Naive B cell (primary cell): ENCODE results near the gene NXPH4. TPM values are rescaled to one million over a fixed set of nuclear protein-coding genes. Genes with fewer than 3 reads are reported as not detected.

ENCODE experiments used
- ATAC-seq, 2 donors: fragments of 150-1000 bp; cut with Tn5 transposase; 2 replicates each; pipeline ENCODE4 v1.10.0; 2021; ENCODE audit warnings: low read depth in 2 of 2, mild to moderate bottlenecking in 2 of 2, moderate library complexity in 2 of 2
- DNase-seq: peaks from one replicate; pipeline ENCODE4 v3.0.0; 2022
- H3K27ac Mint-ChIP-seq, 6 donors: one replicate each; pipeline ENCODE4 v1.8.0; 2020 to 2022; ENCODE audit warnings: mild to moderate bottlenecking in 6 of 6, mixed read lengths in 6 of 6, moderate library complexity in 5 of 6, inconsistent platforms in 2 of 6
- H3K27me3 Mint-ChIP-seq, 3 donors: one replicate each; pipeline ENCODE4 v1.8.0; 2021 to 2022; ENCODE audit warnings: mixed read lengths in 3 of 3, mild to moderate bottlenecking in 1 of 3
- H3K36me3 Mint-ChIP-seq, 2 donors: one replicate each; pipeline ENCODE4 v1.8.0; 2020 to 2022; ENCODE audit warnings: mixed read lengths in 2 of 2, inconsistent platforms in 1 of 2, mild to moderate bottlenecking in 1 of 2
- H3K4me1 Mint-ChIP-seq, 3 donors: one replicate each; pipeline ENCODE4 v1.8.0; 2020 to 2022; ENCODE audit warnings: mixed read lengths in 3 of 3, inconsistent platforms in 1 of 3, mild to moderate bottlenecking in 1 of 3, moderate library complexity in 1 of 3
- H3K4me3 Mint-ChIP-seq, 8 donors: one replicate each; pipeline ENCODE4 v1.8.0; 2020 to 2022; ENCODE audit warnings: mild to moderate bottlenecking in 8 of 8, mixed read lengths in 8 of 8, moderate library complexity in 8 of 8, inconsistent platforms in 2 of 8
- H3K9me3 Mint-ChIP-seq, 7 donors: one replicate each; pipeline ENCODE4 v1.8.0; 2020 to 2022; ENCODE audit warnings: mixed read lengths in 7 of 7, mild to moderate bottlenecking in 5 of 7, inconsistent platforms in 2 of 7, moderate library complexity in 1 of 7
- polyA plus RNA-seq, 6 donors: library from polyadenylated mRNA; unstranded; fragments of 300-500 nt; fragmentation: Illumina TruSeq; gene quantifications; one replicate each; pipeline ENCODE4 v1.2.3, GENCODE V29; 2021; ENCODE audit warnings: low read depth in 6 of 6

NXPH4 gene
- 1 to 10 TPM; 1.2 to 4.9 (median 2.8) TPM for polyA plus RNA-seq

- no peaks in the 10 kb centered on the region for H3K9me3 Mint-ChIP-seq
These were observed at the start of gene NXPH4 for GRCh38 chr12:57216014-57216911. Gene NXPH4 (plus strand): TSS chr12:57216794. CDS start chr12:57216970, 176 bp downstream.

DNA sequence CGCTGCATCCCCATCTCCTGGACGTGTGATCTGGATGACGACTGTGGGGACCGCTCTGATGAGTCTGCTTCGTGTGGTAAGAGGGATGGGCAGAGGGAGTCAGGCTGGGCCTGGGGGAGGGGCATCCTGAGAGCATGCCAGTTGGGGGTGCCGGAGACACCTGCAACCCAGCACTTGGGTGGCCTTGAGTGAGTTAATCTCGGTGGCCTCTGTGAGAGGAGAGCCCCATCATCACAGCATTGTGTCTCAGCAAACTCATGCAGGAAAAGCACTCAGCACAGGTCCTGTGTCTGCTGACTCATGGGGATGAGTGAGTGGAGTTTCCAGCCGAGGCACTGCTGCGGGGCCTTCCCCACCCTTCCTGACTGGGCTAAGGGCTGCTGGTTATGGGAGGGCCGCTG is 49.6 kb upstream of the NXPH4 start:
- no peaks in the 10 kb centered on the region for H3K9me3 Mint-ChIP-seq
- H3K36me3 Mint-ChIP-seq, result no peaks in the 10 kb centered on the region
- DNase-seq, result no peak
- no peak overlapping the region for H3K27ac Mint-ChIP-seq
- peaks cover 0 to 5% (median 5%) of the 10 kb centered on the region in 3 donors for H3K4me1 Mint-ChIP-seq
- H3K27me3 Mint-ChIP-seq, result peaks cover 4 to 22% (median 13%) of the 10 kb centered on the region in 3 donors
- no peak overlapping the region for H3K4me3 Mint-ChIP-seq
- ATAC-seq, result no peak

More at GRCh38 chr12:57216014-57216911, at the start of gene NXPH4:
- Mint-ChIP-seq H3K36me3 (peaks cover 0 to 8% of the 10 kb centered on the region in 2 donors), H3K27me3 (peaks cover 38 to 70% (median 66%) of the 10 kb centered on the region in 3 donors), H3K4me3 (peak within 1 kb of the TSS; percentile 70 to 94 (median 85)), H3K27ac (peak within 1 kb of the TSS; percentile 84 to 97 (median 94)), H3K4me1 (peaks cover 64 to 74% (median 68%) of the 10 kb centered on the region in 3 donors)
- peak; percentile 71 for DNase-seq
- peak; percentile 55 to 61 for ATAC-seq

GRCh38 chr12:57168058-57168457 is 48.5 kb upstream of the NXPH4 start:
- Mint-ChIP-seq H3K27ac (peak overlapping the region in 1 of 6 donors; percentile 91), H3K27me3 (peaks cover 0 to 20% (median 15%) of the 10 kb centered on the region in 3 donors), H3K4me1 (peaks cover 0 to 2% (median 0%) of the 10 kb centered on the region in 3 donors), H3K36me3 (no peaks in the 10 kb centered on the region), H3K9me3 (no peaks in the 10 kb centered on the region), H3K4me3 (no peak overlapping the region)
- ATAC-seq, result no peak
- no peak for DNase-seq

GRCh38 chr12:57169046-57169795 is 47.4 kb upstream of the NXPH4 start:
- Mint-ChIP-seq H3K4me3 (no peak overlapping the region), H3K27me3 (peaks cover 0 to 24% (median 18%) of the 10 kb centered on the region in 3 donors), H3K9me3 (no peaks in the 10 kb centered on the region), H3K27ac (peak overlapping the region in 2 of 6 donors; percentile 26 to 89), H3K4me1 (peaks cover 0 to 5% (median 0%) of the 10 kb centered on the region in 3 donors), H3K36me3 (no peaks in the 10 kb centered on the region)
- ATAC-seq (no peak), DNase-seq (no peak)

DNA sequence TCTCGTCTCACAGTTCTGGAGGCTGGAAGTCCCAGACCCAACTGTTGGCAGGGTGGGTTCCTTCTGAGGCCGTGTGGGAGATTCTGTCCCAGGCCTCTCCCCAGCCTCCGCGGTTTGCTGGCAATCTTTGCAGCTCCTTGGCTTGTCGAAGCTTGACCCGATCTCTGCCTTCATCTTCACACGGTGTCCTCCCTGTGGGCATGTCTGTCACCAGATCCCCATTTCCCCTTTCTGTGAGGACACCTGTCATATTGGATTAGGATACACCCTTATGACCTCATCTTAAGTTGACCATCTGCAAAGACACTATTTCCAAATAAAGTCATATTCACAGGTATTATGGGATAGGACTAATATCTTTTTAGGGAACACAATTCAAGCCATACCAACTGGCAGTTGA is 46.6 kb upstream of the NXPH4 start:
- H3K4me1 Mint-ChIP-seq, result peaks cover 0 to 5% (median 0%) of the 10 kb centered on the region in 3 donors
- no peak overlapping the region for H3K27ac Mint-ChIP-seq
- DNase-seq (no peak), ATAC-seq (no peak)
- H3K4me3 Mint-ChIP-seq, result no peak overlapping the region
- H3K9me3 Mint-ChIP-seq, result no peaks in the 10 kb centered on the region
- H3K27me3 Mint-ChIP-seq, result peaks cover 0 to 16% (median 12%) of the 10 kb centered on the region in 3 donors
- H3K36me3 Mint-ChIP-seq, result no peaks in the 10 kb centered on the region

DNA sequence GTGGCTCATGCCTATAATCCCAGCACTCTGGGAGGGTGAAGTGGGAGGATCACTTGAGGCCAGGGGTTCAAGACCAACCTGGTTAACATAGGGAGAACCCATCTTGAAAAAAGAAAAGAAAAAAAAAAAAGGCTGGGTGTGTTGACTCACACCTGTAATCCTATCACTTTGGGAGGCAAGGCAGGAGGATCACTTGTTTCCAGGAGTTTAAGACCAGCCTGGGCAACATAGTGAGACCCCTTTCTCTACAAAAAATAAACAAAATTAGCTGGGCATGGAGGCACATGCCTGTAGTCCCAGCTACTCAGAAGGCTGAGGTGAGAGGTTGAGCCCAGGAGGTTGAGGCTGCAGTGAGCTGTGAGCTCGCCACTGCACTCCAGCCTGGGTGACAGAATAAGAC is 46.2 kb upstream of the NXPH4 start:
- Mint-ChIP-seq H3K4me3 (no peak overlapping the region), H3K9me3 (no peaks in the 10 kb centered on the region), H3K36me3 (no peaks in the 10 kb centered on the region), H3K4me1 (peaks cover 0 to 5% (median 0%) of the 10 kb centered on the region in 3 donors), H3K27me3 (peaks cover 0 to 13% (median 10%) of the 10 kb centered on the region in 3 donors), H3K27ac (no peak overlapping the region)
- no peak for ATAC-seq
- no peak for DNase-seq

DNA sequence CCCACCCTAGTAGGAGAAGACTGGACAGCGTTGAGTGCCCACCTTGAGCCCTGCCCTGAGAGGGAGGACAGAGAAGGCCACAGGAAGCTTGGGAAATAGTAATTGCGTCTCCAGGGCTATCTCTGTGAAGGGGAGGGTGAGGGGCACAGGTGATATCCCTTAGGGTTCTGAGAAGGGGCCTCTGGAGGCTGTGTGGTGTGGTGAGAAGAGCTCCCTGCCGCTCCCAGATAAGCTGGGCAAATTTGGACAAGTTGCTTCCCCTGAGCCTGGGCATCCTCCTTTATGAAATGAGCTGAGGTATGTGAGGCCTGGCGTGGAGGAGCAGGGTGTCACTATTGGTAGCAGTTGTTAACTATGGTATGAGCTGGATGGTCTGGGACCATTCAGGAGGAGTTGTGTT is 45.7 kb upstream of the NXPH4 start:
- Mint-ChIP-seq H3K4me3 (no peak overlapping the region), H3K36me3 (no peaks in the 10 kb centered on the region), H3K4me1 (peaks cover 0 to 5% (median 0%) of the 10 kb centered on the region in 3 donors), H3K9me3 (no peaks in the 10 kb centered on the region), H3K27ac (peak overlapping the region in 2 of 6 donors; percentile 41 to 57), H3K27me3 (peaks cover 0 to 13% (median 10%) of the 10 kb centered on the region in 3 donors)
- ATAC-seq (no peak), DNase-seq (no peak)

DNA sequence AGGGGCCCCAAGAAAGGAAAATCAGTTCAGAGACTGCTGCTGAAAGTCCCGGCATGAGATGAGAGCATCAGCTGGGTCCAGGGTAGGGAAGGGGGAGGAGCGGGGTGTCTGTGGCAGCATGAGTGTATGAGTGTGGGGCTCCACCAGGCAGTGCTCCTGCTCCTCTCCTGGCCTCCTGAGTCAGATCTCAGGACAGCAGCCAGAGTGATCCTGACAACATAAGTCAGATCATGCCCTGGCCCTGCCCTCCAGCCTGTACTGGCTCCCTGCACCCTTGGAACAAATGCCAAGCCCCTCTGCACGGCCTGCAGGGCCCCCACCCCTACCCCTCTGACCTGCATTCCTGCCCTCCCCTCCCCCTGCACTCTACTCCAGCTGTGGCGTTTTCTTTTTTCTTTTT is 44.9 kb upstream of the NXPH4 start:
- Mint-ChIP-seq H3K27ac (no peak overlapping the region), H3K36me3 (no peaks in the 10 kb centered on the region), H3K4me1 (peaks cover 0 to 5% (median 0%) of the 10 kb centered on the region in 3 donors), H3K27me3 (peaks cover 0 to 13% (median 10%) of the 10 kb centered on the region in 3 donors), H3K9me3 (no peaks in the 10 kb centered on the region), H3K4me3 (no peak overlapping the region)
- ATAC-seq (no peak), DNase-seq (no peak)

- DNase-seq (no peak), ATAC-seq (no peak)
- peaks cover 0 to 7% (median 0%) of the 10 kb centered on the region in 3 donors for H3K4me1 Mint-ChIP-seq
- H3K27me3 Mint-ChIP-seq, result peaks cover 0 to 13% (median 12%) of the 10 kb centered on the region in 3 donors
- no peaks in the 10 kb centered on the region for H3K36me3 Mint-ChIP-seq
- no peak overlapping the region for H3K4me3 Mint-ChIP-seq
- H3K9me3 Mint-ChIP-seq, result no peaks in the 10 kb centered on the region
- no peak overlapping the region for H3K27ac Mint-ChIP-seq
These were observed 43.5 kb upstream of the NXPH4 start for GRCh38 chr12:57173089-57173488.

DNA sequence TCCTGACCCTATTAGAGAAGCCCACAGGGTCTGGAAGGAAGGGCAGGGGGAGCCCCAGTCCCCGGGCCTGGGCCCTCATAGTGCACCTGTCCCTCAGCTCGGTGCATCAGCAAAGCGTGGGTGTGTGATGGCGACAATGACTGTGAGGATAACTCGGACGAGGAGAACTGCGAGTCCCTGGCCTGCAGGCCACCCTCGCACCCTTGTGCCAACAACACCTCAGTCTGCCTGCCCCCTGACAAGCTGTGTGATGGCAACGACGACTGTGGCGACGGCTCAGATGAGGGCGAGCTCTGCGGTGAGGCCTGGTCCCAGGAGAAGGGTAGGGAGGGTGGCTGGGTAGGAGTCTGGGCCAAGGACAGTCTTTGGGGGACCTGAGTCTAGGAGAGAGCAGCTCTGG is 42.9 kb upstream of the NXPH4 start:
- Mint-ChIP-seq H3K9me3 (no peaks in the 10 kb centered on the region), H3K36me3 (no peaks in the 10 kb centered on the region), H3K27me3 (peaks cover 0 to 17% (median 13%) of the 10 kb centered on the region in 3 donors)

DNA sequence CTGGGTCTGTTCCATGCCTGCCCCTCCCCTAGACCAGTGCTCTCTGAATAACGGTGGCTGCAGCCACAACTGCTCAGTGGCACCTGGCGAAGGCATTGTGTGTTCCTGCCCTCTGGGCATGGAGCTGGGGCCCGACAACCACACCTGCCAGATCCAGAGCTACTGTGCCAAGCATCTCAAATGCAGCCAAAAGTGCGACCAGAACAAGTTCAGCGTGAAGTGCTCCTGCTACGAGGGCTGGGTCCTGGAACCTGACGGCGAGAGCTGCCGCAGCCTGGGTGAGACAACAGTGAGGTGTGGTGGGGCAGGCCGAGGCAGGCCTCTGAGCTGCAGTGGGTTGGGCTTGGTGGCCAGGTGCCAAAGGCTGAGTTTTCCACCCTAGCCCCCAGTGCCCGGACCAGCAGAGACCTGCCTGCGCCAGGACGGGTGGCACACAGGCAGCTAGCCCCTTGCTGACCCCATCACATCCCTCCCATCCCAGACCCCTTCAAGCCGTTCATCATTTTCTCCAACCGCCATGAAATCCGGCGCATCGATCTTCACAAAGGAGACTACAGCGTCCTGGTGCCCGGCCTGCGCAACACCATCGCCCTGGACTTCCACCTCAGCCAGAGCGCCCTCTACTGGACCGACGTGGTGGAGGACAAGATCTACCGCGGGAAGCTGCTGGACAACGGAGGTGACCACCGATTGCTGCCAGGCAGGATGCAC is 41.0 kb upstream of the NXPH4 start:
- ATAC-seq (no peak), DNase-seq (no peak)
- no peak overlapping the region for H3K4me3 Mint-ChIP-seq
- no peaks in the 10 kb centered on the region for H3K9me3 Mint-ChIP-seq
- H3K36me3 Mint-ChIP-seq, result no peaks in the 10 kb centered on the region
- H3K27me3 Mint-ChIP-seq, result peaks cover 0 to 17% (median 13%) of the 10 kb centered on the region in 3 donors
- peaks cover 0 to 11% (median 0%) of the 10 kb centered on the region in 3 donors for H3K4me1 Mint-ChIP-seq
- H3K27ac Mint-ChIP-seq, result no peak overlapping the region

More for the DNA sequence above, 42.9 kb upstream of the NXPH4 start:
- no peak overlapping the region for H3K27ac Mint-ChIP-seq
- no peak for ATAC-seq
- DNase-seq, result no peak
- H3K4me1 Mint-ChIP-seq, result peaks cover 0 to 11% (median 0%) of the 10 kb centered on the region in 3 donors
- H3K4me3 Mint-ChIP-seq, result no peak overlapping the region

DNA sequence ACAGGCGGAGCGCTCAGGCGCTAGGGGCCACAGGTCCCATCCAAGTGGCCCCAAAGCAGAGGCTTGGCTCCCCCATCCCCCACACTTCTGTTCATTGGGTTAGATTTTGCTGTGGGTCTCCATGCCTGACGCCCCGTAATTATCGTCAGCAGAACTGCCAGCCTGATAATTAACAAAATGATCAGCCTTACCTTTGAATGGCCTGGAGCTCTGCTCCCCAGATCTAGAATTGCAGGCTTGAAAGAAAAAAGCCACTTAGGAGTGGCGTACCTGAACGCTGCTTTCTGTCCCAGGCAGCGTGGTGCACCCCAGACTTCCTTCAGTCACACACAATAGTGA is 40.5 kb upstream of the NXPH4 start:
- Mint-ChIP-seq H3K4me1 (peaks cover 0 to 11% (median 0%) of the 10 kb centered on the region in 3 donors), H3K9me3 (no peaks in the 10 kb centered on the region), H3K4me3 (no peak overlapping the region), H3K27me3 (peaks cover 0 to 14% (median 9%) of the 10 kb centered on the region in 3 donors), H3K27ac (no peak overlapping the region), H3K36me3 (no peaks in the 10 kb centered on the region)
- DNase-seq (no peak), ATAC-seq (no peak)

DNA sequence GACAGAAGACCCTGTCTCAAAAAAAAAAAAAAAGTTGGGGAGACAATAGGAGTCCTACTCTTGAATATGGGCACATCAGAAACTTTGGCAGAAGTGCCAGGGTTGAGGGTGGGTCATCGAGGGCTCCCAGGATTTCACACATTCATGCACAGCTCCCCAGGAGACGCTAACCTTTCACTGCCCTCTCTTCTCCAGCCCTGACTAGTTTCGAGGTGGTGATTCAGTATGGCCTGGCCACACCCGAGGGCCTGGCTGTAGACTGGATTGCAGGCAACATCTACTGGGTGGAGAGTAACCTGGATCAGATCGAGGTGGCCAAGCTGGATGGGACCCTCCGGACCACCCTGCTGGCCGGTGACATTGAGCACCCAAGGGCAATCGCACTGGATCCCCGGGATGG is 39.7 kb upstream of the NXPH4 start:
- Mint-ChIP-seq H3K36me3 (no peaks in the 10 kb centered on the region), H3K9me3 (no peaks in the 10 kb centered on the region), H3K27ac (no peak overlapping the region), H3K4me3 (no peak overlapping the region), H3K4me1 (peaks cover 0 to 11% (median 0%) of the 10 kb centered on the region in 3 donors), H3K27me3 (peaks cover 0 to 12% (median 8%) of the 10 kb centered on the region in 3 donors)
- DNase-seq, result no peak
- ATAC-seq, result no peak
